ENCODE results near the gene CCNL2. TPM values are rescaled to one million over a fixed set of nuclear protein-coding genes. Genes with fewer than 3 reads are reported as not detected.

Gene CCNL2
- polyA plus RNA-seq, 2 of the 4 experiments (the other 2 are of a cell fraction): 85.5 to 111 TPM

DNA sequence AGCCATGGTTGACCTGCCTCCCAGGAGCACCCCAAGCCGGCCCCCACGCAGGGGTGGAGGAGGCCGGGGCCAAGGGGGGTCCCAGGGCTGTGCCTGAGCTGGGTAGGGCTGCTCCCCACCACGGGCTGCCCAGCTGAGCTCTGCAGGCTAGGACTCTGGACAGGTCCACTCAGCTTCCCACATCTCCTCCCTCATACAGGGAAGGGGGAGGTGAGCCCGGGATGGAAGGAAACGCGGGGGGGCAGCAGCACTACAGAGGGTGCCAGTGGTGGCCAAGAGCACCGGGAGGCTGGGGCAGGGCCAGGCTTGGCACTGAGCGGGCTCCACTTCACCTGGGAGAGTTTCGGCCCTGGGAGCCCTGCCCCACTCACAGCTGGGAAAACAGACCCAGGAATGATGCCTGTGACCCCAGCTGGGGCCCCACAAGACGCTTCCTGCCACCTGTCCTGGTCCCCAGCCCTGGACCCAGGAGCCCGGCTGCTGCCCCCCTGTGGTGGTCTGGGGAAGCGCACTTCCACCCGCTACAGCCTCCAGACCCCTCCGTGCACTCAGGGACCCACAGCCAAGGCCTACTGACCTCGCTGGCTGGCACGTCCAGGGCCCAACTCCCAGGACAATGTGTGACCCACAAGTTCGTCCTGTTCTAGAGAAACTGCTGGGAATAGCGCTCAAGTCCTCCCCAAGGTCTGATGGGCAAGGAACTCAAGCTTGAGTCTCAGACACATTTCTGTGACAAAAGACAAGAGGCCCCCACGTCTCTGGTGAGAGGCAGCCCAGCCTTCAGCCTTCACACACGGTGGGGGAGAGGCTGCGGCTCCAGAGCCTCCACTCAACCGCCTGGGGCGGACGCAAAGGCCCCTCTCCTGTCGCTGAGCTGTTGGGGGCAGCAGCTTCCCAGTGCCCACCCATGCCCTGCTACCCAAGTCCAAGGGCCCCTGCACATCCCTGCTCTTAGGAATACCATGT lies 27.1 kb downstream of the CCNL2 start:
- H3K27ac ChIP-seq: no peak overlapping the region
- ATAC-seq (peak; percentile 36 to 67; a peak in 3 of 6 replicates), FAIRE-seq (no peak), DNase-seq (ENCODE audit: low read depth in 1 of 2, low spot score in 1 of 2) (peak; percentile 44 to 71)
- TF ChIP-seq HOXB13 (CRISPR knock-in tag; IDR thresholded peaks at IDR 0.05; ENCODE audit: low read depth): no peak
- TF ChIP-seq, protein P1, sequence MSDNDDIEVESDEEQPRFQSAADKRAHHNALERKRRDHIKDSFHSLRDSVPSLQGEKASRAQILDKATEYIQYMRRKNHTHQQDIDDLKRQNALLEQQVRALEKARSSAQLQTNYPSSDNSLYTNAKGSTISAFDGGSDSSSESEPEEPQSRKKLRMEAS (IDR thresholded peaks at IDR 0.05): no peak
- peak; percentile 57 for TF ChIP-seq SMC3 (IDR thresholded peaks at IDR 0.05)
- TF ChIP-seq, protein P2, sequence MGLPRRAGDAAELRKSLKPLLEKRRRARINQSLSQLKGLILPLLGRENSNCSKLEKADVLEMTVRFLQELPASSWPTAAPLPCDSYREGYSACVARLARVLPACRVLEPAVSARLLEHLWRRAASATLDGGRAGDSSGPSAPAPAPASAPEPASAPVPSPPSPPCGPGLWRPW (IDR thresholded peaks at IDR 0.05): no peak
- TF ChIP-seq RAD21 (conservative IDR thresholded peaks at IDR 0.05 in 1 of 2, IDR thresholded peaks at IDR 0.05 in 1 of 2): peak; percentile 42 to 43; a peak in 2 of 5 replicates
- TF ChIP-seq, protein P3, sequence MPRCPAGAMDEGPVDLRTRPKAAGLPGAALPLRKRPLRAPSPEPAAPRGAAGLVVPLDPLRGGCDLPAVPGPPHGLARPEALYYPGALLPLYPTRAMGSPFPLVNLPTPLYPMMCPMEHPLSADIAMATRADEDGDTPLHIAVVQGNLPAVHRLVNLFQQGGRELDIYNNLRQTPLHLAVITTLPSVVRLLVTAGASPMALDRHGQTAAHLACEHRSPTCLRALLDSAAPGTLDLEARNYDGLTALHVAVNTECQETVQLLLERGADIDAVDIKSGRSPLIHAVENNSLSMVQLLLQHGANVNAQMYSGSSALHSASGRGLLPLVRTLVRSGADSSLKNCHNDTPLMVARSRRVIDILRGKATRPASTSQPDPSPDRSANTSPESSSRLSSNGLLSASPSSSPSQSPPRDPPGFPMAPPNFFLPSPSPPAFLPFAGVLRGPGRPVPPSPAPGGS (IDR thresholded peaks at IDR 0.05): no peak
- no peak for TF ChIP-seq PHF8 (IDR thresholded peaks at IDR 0.05; ENCODE audit: borderline replicate concordance, low read depth)
- TF ChIP-seq, protein P4, sequence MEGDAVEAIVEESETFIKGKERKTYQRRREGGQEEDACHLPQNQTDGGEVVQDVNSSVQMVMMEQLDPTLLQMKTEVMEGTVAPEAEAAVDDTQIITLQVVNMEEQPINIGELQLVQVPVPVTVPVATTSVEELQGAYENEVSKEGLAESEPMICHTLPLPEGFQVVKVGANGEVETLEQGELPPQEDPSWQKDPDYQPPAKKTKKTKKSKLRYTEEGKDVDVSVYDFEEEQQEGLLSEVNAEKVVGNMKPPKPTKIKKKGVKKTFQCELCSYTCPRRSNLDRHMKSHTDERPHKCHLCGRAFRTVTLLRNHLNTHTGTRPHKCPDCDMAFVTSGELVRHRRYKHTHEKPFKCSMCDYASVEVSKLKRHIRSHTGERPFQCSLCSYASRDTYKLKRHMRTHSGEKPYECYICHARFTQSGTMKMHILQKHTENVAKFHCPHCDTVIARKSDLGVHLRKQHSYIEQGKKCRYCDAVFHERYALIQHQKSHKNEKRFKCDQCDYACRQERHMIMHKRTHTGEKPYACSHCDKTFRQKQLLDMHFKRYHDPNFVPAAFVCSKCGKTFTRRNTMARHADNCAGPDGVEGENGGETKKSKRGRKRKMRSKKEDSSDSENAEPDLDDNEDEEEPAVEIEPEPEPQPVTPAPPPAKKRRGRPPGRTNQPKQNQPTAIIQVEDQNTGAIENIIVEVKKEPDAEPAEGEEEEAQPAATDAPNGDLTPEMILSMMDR (IDR thresholded peaks at IDR 0.05): peak; percentile 60
- TF ChIP-seq, protein P5, sequence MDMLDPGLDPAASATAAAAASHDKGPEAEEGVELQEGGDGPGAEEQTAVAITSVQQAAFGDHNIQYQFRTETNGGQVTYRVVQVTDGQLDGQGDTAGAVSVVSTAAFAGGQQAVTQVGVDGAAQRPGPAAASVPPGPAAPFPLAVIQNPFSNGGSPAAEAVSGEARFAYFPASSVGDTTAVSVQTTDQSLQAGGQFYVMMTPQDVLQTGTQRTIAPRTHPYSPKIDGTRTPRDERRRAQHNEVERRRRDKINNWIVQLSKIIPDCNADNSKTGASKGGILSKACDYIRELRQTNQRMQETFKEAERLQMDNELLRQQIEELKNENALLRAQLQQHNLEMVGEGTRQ (IDR thresholded peaks at IDR 0.05): no peak
- no peak for TF ChIP-seq RARB (CRISPR knock-in tag; IDR thresholded peaks at IDR 0.05)
- H3K4me2 ChIP-seq: no peak overlapping the region
- no peak overlapping the region for H3K4me3 ChIP-seq
- ChIA-PET POLR2A (no interaction called here), CTCF (interaction anchor here (0.5 to 6.1 kb wide), 27 partner anchors 9 to 210 kb away, joined by 3 to 73 read pairs (median 5); partner anchors contain the start of gene DVL1)
- no peaks in the 10 kb centered on the region for H3K9me3 ChIP-seq
- 26% methylated on average over 4 of the region's 26 CpGs for WGBS (ENCODE audit: missing lambda C conversion rate)
- peaks cover 14% of the 10 kb centered on the region for H3K4me1 ChIP-seq

DNA sequence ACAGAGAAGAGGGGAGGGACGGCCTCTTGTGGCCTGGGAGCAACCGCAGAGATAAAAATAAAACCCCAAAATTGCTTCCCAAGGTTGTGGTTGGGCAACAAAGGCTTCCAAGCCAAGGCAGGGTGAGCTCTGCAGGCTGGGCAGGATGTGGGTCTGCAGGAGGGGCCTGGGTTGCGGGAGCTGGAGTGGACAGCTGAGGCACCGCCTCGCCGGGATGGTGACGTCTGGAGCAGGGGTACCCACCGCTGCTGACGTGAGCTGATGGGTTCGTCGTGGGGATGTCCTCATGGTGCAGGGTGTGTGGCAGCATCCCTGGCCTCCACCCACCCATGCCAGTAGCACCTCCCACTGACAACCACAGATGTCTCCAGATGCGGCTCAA lies 27.8 kb downstream of the CCNL2 start:
- CTCF ChIA-PET: interaction anchor here (0.8 to 6.1 kb wide), 21 partner anchors 8 to 387 kb away, joined by 3 to 73 read pairs (median 6); partner anchors contain the start of gene DVL1
- no peaks in the 10 kb centered on the region for H3K9me3 ChIP-seq
- FAIRE-seq (no peak), DNase-seq (ENCODE audit: low read depth in 1 of 2, low spot score in 1 of 2) (no peak), ATAC-seq (no peak)
- WGBS (ENCODE audit: missing lambda C conversion rate): 91% methylated on average over 7 of the region's 12 CpGs
- POLR2A ChIA-PET: interaction anchor here (1.1 kb wide), 1 partner anchor 16 kb away, joined by 4 read pairs; no protein-coding TSS in a partner anchor
- H3K27ac ChIP-seq: no peak overlapping the region
- H3K4me3 ChIP-seq: no peak overlapping the region
- TF ChIP-seq SMC3 (IDR thresholded peaks at IDR 0.05) (no peak), MYC (IDR thresholded peaks at IDR 0.05; ENCODE audit: borderline replicate concordance, low read length) (no peak), HEYL (CRISPR knock-in tag; IDR thresholded peaks at IDR 0.05) (no peak), ZSCAN20 (CRISPR knock-in tag; IDR thresholded peaks at IDR 0.05) (no peak), JUN (IDR thresholded peaks at IDR 0.05) (no peak)
- TF ChIP-seq, protein P4 (IDR thresholded peaks at IDR 0.05): no peak
- H3K4me2 ChIP-seq: no peak overlapping the region
- peaks cover 14% of the 10 kb centered on the region for H3K4me1 ChIP-seq
